ENCODE measurements around the gene FAM72A. TPM values are rescaled to one million over a fixed set of nuclear protein-coding genes. Genes with fewer than 3 reads are reported as not detected.

Gene FAM72A
- total RNA-seq, 1 experiment from 2014 or later, result 22.4 TPM

DNA sequence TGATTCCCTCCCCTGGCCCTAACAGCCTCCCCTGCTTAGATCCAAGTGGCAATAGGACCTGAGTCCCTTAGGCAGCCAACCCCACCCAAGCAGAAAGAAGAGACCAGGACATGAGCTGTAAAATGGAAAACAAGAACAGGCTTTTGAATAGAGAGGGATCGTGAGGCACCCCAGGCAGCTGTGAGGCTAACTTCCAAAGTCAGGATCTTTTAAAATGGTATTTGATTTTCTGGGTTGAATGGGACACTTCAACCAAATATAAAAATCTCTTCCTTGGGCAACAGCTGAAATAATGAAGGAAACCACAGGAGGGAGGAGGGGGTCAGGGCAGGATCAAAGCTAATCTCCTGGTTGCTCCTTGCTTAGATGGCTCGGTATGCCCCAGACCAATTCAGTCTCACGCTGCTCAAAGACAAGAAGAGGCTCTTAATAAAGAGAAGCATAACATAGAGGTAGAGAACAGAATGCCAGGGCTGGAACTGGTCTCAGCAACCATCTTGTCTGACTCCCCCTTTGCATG, 56.8 kb downstream of the FAM72A start:
- Histone ChIP-seq H3K27ac (ENCODE audit: low read depth, low read length, poor library complexity, severe bottlenecking) (no peak overlapping the region), H3K9me3 (ENCODE audit: low read depth, low read length, poor library complexity, severe bottlenecking) (no peaks in the 10 kb centered on the region), H3K4me1 (ENCODE audit: insufficient read depth, low read length, poor library complexity, severe bottlenecking) (no peaks in the 10 kb centered on the region), H3K27me3 (replicated peaks; ENCODE audit: insufficient read depth, low read depth, low read length, poor library complexity) (peaks cover 26% of the 10 kb centered on the region), H3K36me3 (ENCODE audit: insufficient read depth, low read length, poor library complexity, severe bottlenecking) (no peaks in the 10 kb centered on the region), H3K4me3 (ENCODE audit: low read depth, low read length, poor library complexity, severe bottlenecking) (no peak overlapping the region)
- TF ChIP-seq, protein P1, sequence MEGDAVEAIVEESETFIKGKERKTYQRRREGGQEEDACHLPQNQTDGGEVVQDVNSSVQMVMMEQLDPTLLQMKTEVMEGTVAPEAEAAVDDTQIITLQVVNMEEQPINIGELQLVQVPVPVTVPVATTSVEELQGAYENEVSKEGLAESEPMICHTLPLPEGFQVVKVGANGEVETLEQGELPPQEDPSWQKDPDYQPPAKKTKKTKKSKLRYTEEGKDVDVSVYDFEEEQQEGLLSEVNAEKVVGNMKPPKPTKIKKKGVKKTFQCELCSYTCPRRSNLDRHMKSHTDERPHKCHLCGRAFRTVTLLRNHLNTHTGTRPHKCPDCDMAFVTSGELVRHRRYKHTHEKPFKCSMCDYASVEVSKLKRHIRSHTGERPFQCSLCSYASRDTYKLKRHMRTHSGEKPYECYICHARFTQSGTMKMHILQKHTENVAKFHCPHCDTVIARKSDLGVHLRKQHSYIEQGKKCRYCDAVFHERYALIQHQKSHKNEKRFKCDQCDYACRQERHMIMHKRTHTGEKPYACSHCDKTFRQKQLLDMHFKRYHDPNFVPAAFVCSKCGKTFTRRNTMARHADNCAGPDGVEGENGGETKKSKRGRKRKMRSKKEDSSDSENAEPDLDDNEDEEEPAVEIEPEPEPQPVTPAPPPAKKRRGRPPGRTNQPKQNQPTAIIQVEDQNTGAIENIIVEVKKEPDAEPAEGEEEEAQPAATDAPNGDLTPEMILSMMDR (conservative IDR thresholded peaks at IDR 0.05; ENCODE audit: low read depth, low read length), result no peak
- TF ChIP-seq EZH2 (IDR thresholded peaks at IDR 0.05; ENCODE audit: borderline replicate concordance, low read depth, low read length, poor library complexity, severe bottlenecking), result no peak
- ChIA-PET CTCF (no interaction called here), POLR2A (ENCODE audit: low non-redundant PET) (no interaction called here)
- DNase-seq (ENCODE audit: low spot score), result no peak
- intact Hi-C loops (cut with micrococcal nuclease; ENCODE audit: unreplicated experiment), result no loop called here
- BruUV-seq (replicated peaks), result no TSS peak

DNA sequence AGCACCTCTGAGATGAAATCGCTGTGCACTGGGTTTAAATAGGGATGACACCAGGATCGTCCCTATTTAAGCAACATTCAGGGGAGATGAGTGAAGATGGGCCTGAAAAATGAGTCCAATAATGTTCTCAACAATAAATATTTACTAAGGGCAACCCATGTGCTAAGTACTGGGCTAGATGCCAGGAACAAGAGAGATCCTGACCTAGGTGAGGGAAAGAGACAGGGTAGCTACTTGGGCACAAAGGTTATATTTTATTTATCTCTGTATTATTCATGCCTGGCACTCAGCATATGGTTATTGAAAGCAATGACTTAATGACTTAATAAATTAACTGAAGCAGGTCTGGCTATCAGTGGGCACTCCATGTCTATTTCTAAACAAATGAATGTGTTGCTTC, 58.0 kb downstream of the FAM72A start:
- no peak for DNase-seq (ENCODE audit: low spot score)
- ChIA-PET POLR2A (ENCODE audit: low non-redundant PET) (no interaction called here), CTCF (no interaction called here)
- H3K4me1 ChIP-seq (ENCODE audit: insufficient read depth, low read length, poor library complexity, severe bottlenecking), result no peaks in the 10 kb centered on the region
- H3K9me3 ChIP-seq (ENCODE audit: low read depth, low read length, poor library complexity, severe bottlenecking), result no peaks in the 10 kb centered on the region
- intact Hi-C loops (cut with micrococcal nuclease; ENCODE audit: unreplicated experiment), result no loop called here
- no peaks in the 10 kb centered on the region for H3K36me3 ChIP-seq (ENCODE audit: insufficient read depth, low read length, poor library complexity, severe bottlenecking)
- no TSS peak for BruUV-seq (replicated peaks)
- TF ChIP-seq, protein P1 (conservative IDR thresholded peaks at IDR 0.05; ENCODE audit: low read depth, low read length), result no peak
- no peak for TF ChIP-seq EZH2 (IDR thresholded peaks at IDR 0.05; ENCODE audit: borderline replicate concordance, low read depth, low read length, poor library complexity, severe bottlenecking)
- H3K4me3 ChIP-seq (ENCODE audit: low read depth, low read length, poor library complexity, severe bottlenecking), result no peak overlapping the region
- no peak overlapping the region for H3K27ac ChIP-seq (ENCODE audit: low read depth, low read length, poor library complexity, severe bottlenecking)
- H3K27me3 ChIP-seq (replicated peaks; ENCODE audit: insufficient read depth, low read depth, low read length, poor library complexity), result peaks cover 31% of the 10 kb centered on the region

- Histone ChIP-seq H3K27me3 (replicated peaks; ENCODE audit: insufficient read depth, low read depth, low read length, poor library complexity) (peaks cover 37% of the 10 kb centered on the region), H3K36me3 (ENCODE audit: insufficient read depth, low read length, poor library complexity, severe bottlenecking) (no peaks in the 10 kb centered on the region), H3K9me3 (ENCODE audit: low read depth, low read length, poor library complexity, severe bottlenecking) (no peaks in the 10 kb centered on the region), H3K4me3 (ENCODE audit: low read depth, low read length, poor library complexity, severe bottlenecking) (no peak overlapping the region), H3K27ac (ENCODE audit: low read depth, low read length, poor library complexity, severe bottlenecking) (no peak overlapping the region), H3K4me1 (ENCODE audit: insufficient read depth, low read length, poor library complexity, severe bottlenecking) (no peaks in the 10 kb centered on the region)
- DNase-seq (ENCODE audit: low spot score), result no peak
- ChIA-PET CTCF (no interaction called here), POLR2A (ENCODE audit: low non-redundant PET) (no interaction called here)
- no peak for TF ChIP-seq EZH2 (IDR thresholded peaks at IDR 0.05; ENCODE audit: borderline replicate concordance, low read depth, low read length, poor library complexity, severe bottlenecking)
- TF ChIP-seq, protein P1 (conservative IDR thresholded peaks at IDR 0.05; ENCODE audit: low read depth, low read length), result no peak
- intact Hi-C loops (cut with micrococcal nuclease; ENCODE audit: unreplicated experiment), result no loop called here
- BruUV-seq (replicated peaks), result no TSS peak
Measured at GRCh38 chr1:206143537-206144172, 59.0 kb downstream of the FAM72A start.

Measured in A673 (cell line).